Muscle of leg (tissue), 11 donors: ENCODE data around the gene ARMC6. TPM values are rescaled to one million over a fixed set of nuclear protein-coding genes. Genes with fewer than 3 reads are reported as not detected.

Experiments used
- DNase-seq: peaks from one replicate; pipeline ENCODE4 v3.0.0; 2013
- H3K27ac ChIP-seq: one replicate; pipeline ENCODE4 v1.5.1; 2013; ENCODE audit warnings: mild to moderate bottlenecking, low read length, control low read depth
- H3K27me3 ChIP-seq: one replicate; pipeline ENCODE4 v1.6.1; 2013; ENCODE audit warnings: low read length; ENCODE audit not compliant: control insufficient read depth, insufficient read depth
- H3K36me3 ChIP-seq: one replicate; pipeline ENCODE4 v1.6.1; 2013; ENCODE audit warnings: low read length; ENCODE audit not compliant: control insufficient read depth, insufficient read depth
- H3K4me1 ChIP-seq: one replicate; pipeline ENCODE4 v1.6.1; 2013; ENCODE audit warnings: low read length; ENCODE audit not compliant: control insufficient read depth, insufficient read depth
- H3K4me3 ChIP-seq: one replicate; pipeline ENCODE4 v1.5.1; 2013; ENCODE audit warnings: low read length, control low read depth
- H3K9me3 ChIP-seq: replicated peaks from 2 replicates; pipeline ENCODE4 v1.6.1; 2013; ENCODE audit warnings: low read depth, low read length; ENCODE audit not compliant: control insufficient read depth
- WGBS: methylation state at CpG from one replicate; pipeline ENCODE4 v1.1.5; 2013; ENCODE audit warnings: missing lambda C conversion rate; ENCODE audit not compliant: insufficient coverage; 5-methylcytosine and 5-hydroxymethylcytosine counted together
- polyA plus RNA-seq, 8 donors: library from polyadenylated mRNA; unstranded; fragments of 120-200 nt; gene quantifications; one replicate each; pipeline versions ENCODE4 v1.2.1 to v1.2.3, GENCODE V29; 2013; ENCODE audit warnings: inconsistent platforms in 1 of 8, low replicate concordance in 1 of 8; ENCODE audit not compliant: insufficient read length in 8 of 8, insufficient read depth in 1 of 8
- total RNA-seq: library from RNA; stranded (reverse); fragments of 120-200 nt; gene quantifications from one replicate; pipeline ENCODE4 v1.2.4, GENCODE V29; 2013

ARMC6 gene
- total and polyA plus RNA-seq, 9 donors: 20.9 to 31.9 (median 29.4) TPM

DNA sequence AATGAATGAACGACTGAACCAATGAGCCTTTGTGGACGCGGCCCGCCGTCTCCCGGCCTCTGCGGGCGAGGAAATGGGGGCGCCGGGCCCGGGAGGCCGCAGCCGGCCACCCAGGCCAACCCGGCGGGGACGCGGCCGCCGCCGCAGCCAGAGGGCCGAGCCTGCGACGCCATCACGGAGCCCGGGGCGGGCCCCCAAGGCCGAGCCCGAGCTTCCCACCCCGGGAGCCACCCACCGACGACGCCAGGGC lies 302 bp upstream of the ARMC6 start:
- Histone ChIP-seq H3K4me3 (peak overlapping the region; percentile 80), H3K36me3 (peaks cover 33% of the 10 kb centered on the region), H3K27me3 (no peaks in the 10 kb centered on the region), H3K27ac (peak overlapping the region; percentile 90), H3K4me1 (peaks cover 18% of the 10 kb centered on the region), H3K9me3 (peaks cover 5% of the 10 kb centered on the region)
- DNase-seq: no peak
- under 1% methylated on average over 32 of the region's 32 CpGs for WGBS

GRCh38 chr19:19034204-19034624 lies 811 bp downstream of the ARMC6 start:
- Histone ChIP-seq H3K9me3 (peaks cover 5% of the 10 kb centered on the region), H3K27ac (peak overlapping the region; percentile 92), H3K4me1 (peaks cover 18% of the 10 kb centered on the region), H3K36me3 (peaks cover 29% of the 10 kb centered on the region), H3K4me3 (peak overlapping the region; percentile 80), H3K27me3 (no peaks in the 10 kb centered on the region)
- peak; percentile 56 for DNase-seq
- WGBS: 5% methylated on average over 10 of the region's 10 CpGs

- H3K27ac ChIP-seq: no peak overlapping the region
- H3K4me3 ChIP-seq: no peak overlapping the region
- no peaks in the 10 kb centered on the region for H3K4me1 ChIP-seq
- H3K9me3 ChIP-seq: peaks cover 5% of the 10 kb centered on the region
- no peaks in the 10 kb centered on the region for H3K27me3 ChIP-seq
- WGBS: no CpG with 5 or more reads among the region's 4 CpGs
- no peak for DNase-seq
- peaks cover 47% of the 10 kb centered on the region for H3K36me3 ChIP-seq
These were observed 6.5 kb downstream of the ARMC6 start for GRCh38 chr19:19039901-19040300.

DNA sequence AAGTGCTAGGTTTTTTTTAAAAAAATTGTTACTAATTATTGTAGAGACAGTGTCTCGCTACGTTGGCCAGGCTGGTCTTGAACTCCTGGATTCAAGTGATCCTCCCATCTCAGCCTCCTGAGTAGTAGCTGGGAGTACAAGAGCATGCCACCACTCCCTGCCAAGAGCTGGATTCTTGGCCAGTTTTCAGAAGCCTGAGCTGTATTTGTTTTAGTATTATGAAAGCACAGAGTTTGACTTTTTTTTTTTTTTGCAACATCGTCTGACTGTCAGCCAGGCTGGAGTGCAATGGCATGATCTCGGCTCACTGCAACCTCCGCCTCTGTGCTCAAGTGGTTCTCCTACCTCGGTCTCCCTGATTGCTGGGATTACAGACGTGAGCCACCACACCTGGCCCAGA lies 7.0 kb downstream of the ARMC6 start:
- 72% methylated on average over 5 of the region's 7 CpGs for WGBS
- H3K4me1 ChIP-seq: no peaks in the 10 kb centered on the region
- H3K4me3 ChIP-seq: no peak overlapping the region
- no peak overlapping the region for H3K27ac ChIP-seq
- H3K36me3 ChIP-seq: peaks cover 47% of the 10 kb centered on the region
- H3K9me3 ChIP-seq: peaks cover 5% of the 10 kb centered on the region
- H3K27me3 ChIP-seq: no peaks in the 10 kb centered on the region
- DNase-seq: no peak

- Histone ChIP-seq H3K4me1 (no peaks in the 10 kb centered on the region), H3K9me3 (peaks cover 2% of the 10 kb centered on the region), H3K27ac (no peak overlapping the region), H3K4me3 (no peak overlapping the region), H3K27me3 (no peaks in the 10 kb centered on the region), H3K36me3 (peaks cover 54% of the 10 kb centered on the region)
- WGBS: 89% methylated on average over 11 of the region's 13 CpGs
- no peak for DNase-seq
These were observed 9.4 kb downstream of the ARMC6 start for GRCh38 chr19:19042732-19043280.

DNA sequence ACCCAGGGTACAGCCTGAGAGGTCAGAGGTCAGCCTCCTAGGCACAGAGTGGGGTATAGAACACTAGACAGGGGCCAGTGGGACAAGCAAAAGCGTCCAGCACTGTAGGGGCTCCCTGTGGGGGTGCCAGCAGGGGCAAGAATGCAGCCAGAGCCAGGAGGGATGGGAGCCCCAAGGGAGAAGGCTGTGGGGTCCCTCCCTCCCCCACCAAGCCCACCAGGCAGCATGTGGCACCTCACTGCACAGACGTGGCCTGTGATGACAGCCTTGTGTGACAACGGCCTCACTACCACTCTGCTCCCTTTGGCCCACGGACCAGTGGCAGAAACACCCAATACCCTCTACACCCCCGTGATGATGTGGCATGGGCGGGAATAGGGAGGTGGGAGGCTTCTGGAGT lies 10.1 kb downstream of the ARMC6 start:
- 86% methylated on average over 1 of the region's 6 CpGs for WGBS
- Histone ChIP-seq H3K27me3 (no peaks in the 10 kb centered on the region), H3K9me3 (no peaks in the 10 kb centered on the region), H3K36me3 (peaks cover 50% of the 10 kb centered on the region), H3K27ac (no peak overlapping the region), H3K4me1 (no peaks in the 10 kb centered on the region), H3K4me3 (no peak overlapping the region)
- DNase-seq: no peak

GRCh38 chr19:19043881-19044280 lies 10.5 kb downstream of the ARMC6 start:
- H3K4me3 ChIP-seq: no peak overlapping the region
- DNase-seq: no peak
- no peak overlapping the region for H3K27ac ChIP-seq
- H3K36me3 ChIP-seq: peaks cover 50% of the 10 kb centered on the region
- no peaks in the 10 kb centered on the region for H3K9me3 ChIP-seq
- no peaks in the 10 kb centered on the region for H3K4me1 ChIP-seq
- 91% methylated on average over 5 of the region's 6 CpGs for WGBS
- no peaks in the 10 kb centered on the region for H3K27me3 ChIP-seq

- DNase-seq: no peak
- no peak overlapping the region for H3K27ac ChIP-seq
- H3K27me3 ChIP-seq: no peaks in the 10 kb centered on the region
- no peaks in the 10 kb centered on the region for H3K9me3 ChIP-seq
- 100% methylated on average over 1 of the region's 2 CpGs for WGBS
- H3K36me3 ChIP-seq: peaks cover 67% of the 10 kb centered on the region
- H3K4me3 ChIP-seq: no peak overlapping the region
- no peaks in the 10 kb centered on the region for H3K4me1 ChIP-seq
These were observed 16.0 kb downstream of the ARMC6 start for GRCh38 chr19:19049406-19049805.

- no peaks in the 10 kb centered on the region for H3K27me3 ChIP-seq
- no peak overlapping the region for H3K27ac ChIP-seq
- peaks cover 70% of the 10 kb centered on the region for H3K36me3 ChIP-seq
- no peaks in the 10 kb centered on the region for H3K4me1 ChIP-seq
- DNase-seq: no peak
- H3K4me3 ChIP-seq: no peak overlapping the region
- 88% methylated on average over 4 of the region's 4 CpGs for WGBS
- no peaks in the 10 kb centered on the region for H3K9me3 ChIP-seq
These were observed 16.7 kb downstream of the ARMC6 start for GRCh38 chr19:19050104-19050503.

GRCh38 chr19:19050731-19051130 lies 17.3 kb downstream of the ARMC6 start:
- Histone ChIP-seq H3K4me3 (no peak overlapping the region), H3K27ac (no peak overlapping the region), H3K36me3 (peaks cover 76% of the 10 kb centered on the region), H3K9me3 (no peaks in the 10 kb centered on the region), H3K4me1 (no peaks in the 10 kb centered on the region), H3K27me3 (no peaks in the 10 kb centered on the region)
- DNase-seq: no peak
- WGBS: 67% methylated on average over 1 of the region's 2 CpGs
